ENCODE measurements around the gene RGS3.
"Not testable (repeated sequence)": the region's sequence is repeated elsewhere in the genome, so short reads cannot be mapped to it uniquely, and the experiment has no call there.

RGS3 gene

GRCh38 chr9:113463418-113464285 lies at the start of gene RGS3:
Gene RGS3, plus strand, starts transcription at chr9:113463727. Its CDS starts 76 bp downstream, at chr9:113463803.
- no peak for DNase-seq

- no peak for DNase-seq
Observed at GRCh38 chr9:113416149-113416721, 47.3 kb upstream of the RGS3 start.

GRCh38 chr9:113417370-113417769 lies 46.2 kb upstream of the RGS3 start:
- no peak for DNase-seq

GRCh38 chr9:113421726-113422125 lies 41.8 kb upstream of the RGS3 start:
- no peak for DNase-seq

GRCh38 chr9:113425072-113425471 lies 38.5 kb upstream of the RGS3 start:
- DNase-seq = no peak

- DNase-seq = no peak
Observed at GRCh38 chr9:113426701-113427100, 36.8 kb upstream of the RGS3 start.

GRCh38 chr9:113427629-113428028 lies 35.9 kb upstream of the RGS3 start:
- DNase-seq = no peak

- no peak for DNase-seq
Observed at GRCh38 chr9:113428062-113428615, 35.4 kb upstream of the RGS3 start.

- no peak for DNase-seq
Observed at GRCh38 chr9:113431191-113431590, 32.3 kb upstream of the RGS3 start.

GRCh38 chr9:113436728-113437515 lies 26.6 kb upstream of the RGS3 start:
- no peak for DNase-seq

GRCh38 chr9:113437716-113438115 lies 25.8 kb upstream of the RGS3 start:
- DNase-seq = not testable (repeated sequence)

- DNase-seq = no peak
Observed at GRCh38 chr9:113444736-113445135, 18.8 kb upstream of the RGS3 start.

- DNase-seq = no peak
Observed at GRCh38 chr9:113446323-113446740, 17.2 kb upstream of the RGS3 start.

- DNase-seq = no peak
Observed at GRCh38 chr9:113449376-113449775, 14.2 kb upstream of the RGS3 start.

- no peak for DNase-seq
Observed at GRCh38 chr9:113452113-113452605, 11.4 kb upstream of the RGS3 start.

- no peak for DNase-seq
Observed at GRCh38 chr9:113454914-113455761, 8.4 kb upstream of the RGS3 start.

GRCh38 chr9:113456235-113456634 lies 7.3 kb upstream of the RGS3 start:
- DNase-seq = no peak

GRCh38 chr9:113461285-113461684 lies 2.2 kb upstream of the RGS3 start:
- DNase-seq = no peak

- no peak for DNase-seq
Observed at GRCh38 chr9:113461943-113462342, 1.6 kb upstream of the RGS3 start.

GRCh38 chr9:113462781-113463286 lies 693 bp upstream of the RGS3 start:
- DNase-seq = no peak

- no peak for DNase-seq
Observed at GRCh38 chr9:113464286-113464660, 746 bp downstream of the RGS3 start.

- DNase-seq = no peak
Observed at GRCh38 chr9:113465599-113466140, 2.1 kb downstream of the RGS3 start.
